ENCODE measurements around the gene EDC3. TPM values are rescaled to one million over a fixed set of nuclear protein-coding genes. Genes with fewer than 3 reads are reported as not detected.

Gene EDC3
- total RNA-seq, 1 donor from 2014 or later, result 71.0 TPM

- Mint-ChIP-seq H3K27me3 (ENCODE audit: unreplicated experiment) (peaks cover 21% of the 10 kb centered on the region), H3K4me3 (ENCODE audit: unreplicated experiment) (no peak overlapping the region), H3K4me1 (ENCODE audit: unreplicated experiment) (peaks cover 15% of the 10 kb centered on the region), H3K27ac (ENCODE audit: unreplicated experiment) (no peak overlapping the region), H3K9me3 (ENCODE audit: unreplicated experiment) (no peaks in the 10 kb centered on the region), H3K36me3 (ENCODE audit: low read depth, unreplicated experiment) (peaks cover 15% of the 10 kb centered on the region)
- TF ChIP-seq CTCF (IDR thresholded peaks at IDR 0.05; ENCODE audit: unreplicated experiment), result no peak
- DNase-seq (ENCODE audit: low spot score), result no peak
Observed at GRCh38 chr15:74612677-74613076, 83.1 kb downstream of the EDC3 start.

- Mint-ChIP-seq H3K4me1 (ENCODE audit: unreplicated experiment) (peaks cover 6% of the 10 kb centered on the region), H3K9me3 (ENCODE audit: unreplicated experiment) (no peaks in the 10 kb centered on the region), H3K36me3 (ENCODE audit: low read depth, unreplicated experiment) (peaks cover 9% of the 10 kb centered on the region), H3K27me3 (ENCODE audit: unreplicated experiment) (peaks cover 13% of the 10 kb centered on the region), H3K4me3 (ENCODE audit: unreplicated experiment) (no peak overlapping the region), H3K27ac (ENCODE audit: unreplicated experiment) (no peak overlapping the region)
- DNase-seq (ENCODE audit: low spot score), result no peak
- no peak for TF ChIP-seq CTCF (IDR thresholded peaks at IDR 0.05; ENCODE audit: unreplicated experiment)
Observed at GRCh38 chr15:74611834-74612233, 84.0 kb downstream of the EDC3 start.

- Mint-ChIP-seq H3K27ac (ENCODE audit: unreplicated experiment) (no peak overlapping the region), H3K4me3 (ENCODE audit: unreplicated experiment) (no peak overlapping the region), H3K36me3 (ENCODE audit: low read depth, unreplicated experiment) (peaks cover 7% of the 10 kb centered on the region), H3K4me1 (ENCODE audit: unreplicated experiment) (peaks cover 1% of the 10 kb centered on the region), H3K27me3 (ENCODE audit: unreplicated experiment) (peaks cover 10% of the 10 kb centered on the region), H3K9me3 (ENCODE audit: unreplicated experiment) (no peaks in the 10 kb centered on the region)
- TF ChIP-seq CTCF (IDR thresholded peaks at IDR 0.05; ENCODE audit: unreplicated experiment), result no peak
- DNase-seq (ENCODE audit: low spot score), result no peak
Observed at GRCh38 chr15:74611341-74611740, 84.5 kb downstream of the EDC3 start.

- TF ChIP-seq CTCF (IDR thresholded peaks at IDR 0.05; ENCODE audit: unreplicated experiment), result no peak
- no peaks in the 10 kb centered on the region for H3K9me3 Mint-ChIP-seq (ENCODE audit: unreplicated experiment)
- H3K27ac Mint-ChIP-seq (ENCODE audit: unreplicated experiment), result no peak overlapping the region
- no peaks in the 10 kb centered on the region for H3K4me1 Mint-ChIP-seq (ENCODE audit: unreplicated experiment)
- H3K4me3 Mint-ChIP-seq (ENCODE audit: unreplicated experiment), result no peak overlapping the region
- peaks cover 9% of the 10 kb centered on the region for H3K27me3 Mint-ChIP-seq (ENCODE audit: unreplicated experiment)
- peak; percentile 23 for DNase-seq (ENCODE audit: low spot score)
- H3K36me3 Mint-ChIP-seq (ENCODE audit: low read depth, unreplicated experiment), result peaks cover 8% of the 10 kb centered on the region
Observed at GRCh38 chr15:74610302-74610951, 85.4 kb downstream of the EDC3 start.

- H3K27me3 Mint-ChIP-seq (ENCODE audit: unreplicated experiment), result peaks cover 14% of the 10 kb centered on the region
- no peak overlapping the region for H3K4me3 Mint-ChIP-seq (ENCODE audit: unreplicated experiment)
- H3K27ac Mint-ChIP-seq (ENCODE audit: unreplicated experiment), result no peak overlapping the region
- DNase-seq (ENCODE audit: low spot score), result no peak
- H3K36me3 Mint-ChIP-seq (ENCODE audit: low read depth, unreplicated experiment), result peaks cover 12% of the 10 kb centered on the region
- no peaks in the 10 kb centered on the region for H3K9me3 Mint-ChIP-seq (ENCODE audit: unreplicated experiment)
- H3K4me1 Mint-ChIP-seq (ENCODE audit: unreplicated experiment), result no peaks in the 10 kb centered on the region
- no peak for TF ChIP-seq CTCF (IDR thresholded peaks at IDR 0.05; ENCODE audit: unreplicated experiment)
Observed at GRCh38 chr15:74609938-74610301, 85.9 kb downstream of the EDC3 start.
